NCI-H1092 treated with DMSO at 0.1 percent for 48 hours (cell line): ENCODE measurements around the gene SORCS2.

ENCODE experiments used
- DNase-seq: peaks from one replicate; lab custom pipeline; 2025; lab: John Stamatoyannopoulos, UW

Gene SORCS2

GRCh38 chr4:7244751-7245320 lies 52.5 kb downstream of the SORCS2 start:
- no peak for DNase-seq

GRCh38 chr4:7247521-7247920 lies 55.2 kb downstream of the SORCS2 start:
- no peak for DNase-seq

GRCh38 chr4:7247946-7248345 lies 55.6 kb downstream of the SORCS2 start:
- no peak for DNase-seq

GRCh38 chr4:7248857-7249256 lies 56.5 kb downstream of the SORCS2 start:
- no peak for DNase-seq

- no peak for DNase-seq
These were observed 59.0 kb downstream of the SORCS2 start for GRCh38 chr4:7251321-7251720.

- no peak for DNase-seq
These were observed 59.7 kb downstream of the SORCS2 start for GRCh38 chr4:7252051-7252450.

- no peak for DNase-seq
These were observed 60.4 kb downstream of the SORCS2 start for GRCh38 chr4:7252510-7253340.

- no peak for DNase-seq
These were observed 61.0 kb downstream of the SORCS2 start for GRCh38 chr4:7253341-7253700.

- no peak for DNase-seq
These were observed 61.5 kb downstream of the SORCS2 start for GRCh38 chr4:7253837-7254236.

GRCh38 chr4:7254736-7255487 lies 62.6 kb downstream of the SORCS2 start:
- no peak for DNase-seq

GRCh38 chr4:7255488-7255881 lies 63.1 kb downstream of the SORCS2 start:
- DNase-seq, result no peak

- DNase-seq, result no peak
These were observed 63.7 kb downstream of the SORCS2 start for GRCh38 chr4:7255996-7256395.

- peak; percentile 11 for DNase-seq
These were observed 64.9 kb downstream of the SORCS2 start for GRCh38 chr4:7256984-7257810.

GRCh38 chr4:7259039-7259438 lies 66.7 kb downstream of the SORCS2 start:
- DNase-seq, result no peak

GRCh38 chr4:7260569-7260968 lies 68.2 kb downstream of the SORCS2 start:
- no peak for DNase-seq

- DNase-seq, result peak; percentile 52
These were observed 68.7 kb downstream of the SORCS2 start for GRCh38 chr4:7261087-7261486.

GRCh38 chr4:7261536-7261935 lies 69.2 kb downstream of the SORCS2 start:
- DNase-seq, result no peak

- no peak for DNase-seq
These were observed 69.8 kb downstream of the SORCS2 start for GRCh38 chr4:7262134-7262533.

- DNase-seq, result no peak
These were observed 70.8 kb downstream of the SORCS2 start for GRCh38 chr4:7263166-7263565.

- no peak for DNase-seq
These were observed 72.4 kb downstream of the SORCS2 start for GRCh38 chr4:7264694-7265093.

GRCh38 chr4:7266525-7267292 lies 74.4 kb downstream of the SORCS2 start:
- no peak for DNase-seq
